Activated B cell treated with CpG ODN at 0.5 μM for 24 hours (primary cell): Measurements from ENCODE around the gene SANBR. TPM values are rescaled to one million over a fixed set of nuclear protein-coding genes. Genes with fewer than 3 reads are reported as not detected.

Experiments
- ATAC-seq: fragments of 200-7000 bp; cut with Tn5 transposase; one replicate; pipeline ENCODE4 v1.10.0; 2021; ENCODE audit warnings: low read depth, mild to moderate bottlenecking, moderate library complexity
- CTCF ChIA-PET: fragments of 350-600 bp; sonication (Branson Sonifier 250); formaldehyde crosslinking; loops from one replicate; lab custom pipeline; 2021; ENCODE audit warnings: antibody characterized with exemption; lab: Charles Lee
- POLR2A ChIA-PET: fragments of 350-600 bp; sonication (Branson Sonifier 250); formaldehyde crosslinking; loops from one replicate; lab custom pipeline; 2021; ENCODE audit warnings: antibody characterized with exemption; lab: Charles Lee
- DNase-seq: peaks from one replicate; pipeline ENCODE4 v3.0.0; 2022
- H3K27ac Mint-ChIP-seq: one replicate; pipeline ENCODE4 v1.8.0; 2020; ENCODE audit warnings: mixed read lengths
- H3K27me3 Mint-ChIP-seq: one replicate; pipeline ENCODE4 v1.8.0; 2021; ENCODE audit warnings: mixed read lengths
- H3K36me3 Mint-ChIP-seq: one replicate; pipeline ENCODE4 v1.8.0; 2021; ENCODE audit warnings: low read depth, mixed read lengths
- H3K4me1 Mint-ChIP-seq: one replicate; pipeline ENCODE4 v1.8.0; 2021; ENCODE audit warnings: mixed read lengths
- H3K4me3 Mint-ChIP-seq: one replicate; pipeline ENCODE4 v1.8.0; 2020; ENCODE audit warnings: mild to moderate bottlenecking, mixed read lengths
- H3K9me3 Mint-ChIP-seq: one replicate; pipeline ENCODE4 v1.8.0; 2020; ENCODE audit warnings: mixed read lengths
- CTCF ChIP-seq: fragments of 200-600 bp; IDR thresholded peaks from one replicate; pipeline ENCODE4 v1.8.0; 2022; ENCODE audit warnings: antibody characterized with exemption, mild to moderate bottlenecking
- intact Hi-C: fragments of 100-400 bp; cut with micrococcal nuclease; formaldehyde crosslinking; loops from one replicate; pipeline ENCODE4 v1.15.1; 2024
- total RNA-seq: library from RNA; stranded (reverse); gene quantifications from 2 replicates; pipeline ENCODE4 v1.2.3, GENCODE V29; 2022

Gene SANBR
- total RNA-seq, 1 donor from 2014 or later: 2.2 TPM

GRCh38 chr2:61100801-61101200 is 35.1 kb downstream of the SANBR start:
- ChIA-PET CTCF (no interaction called here), POLR2A (no interaction called here)
- Mint-ChIP-seq H3K27me3 (no peaks in the 10 kb centered on the region), H3K27ac (no peak overlapping the region), H3K4me3 (no peak overlapping the region), H3K36me3 (peaks cover 5% of the 10 kb centered on the region), H3K4me1 (no peaks in the 10 kb centered on the region), H3K9me3 (no peaks in the 10 kb centered on the region)
- TF ChIP-seq CTCF: no peak
- ATAC-seq (no peak), DNase-seq (no peak)
- intact Hi-C loops: no loop called here

GRCh38 chr2:61109291-61109690 is 43.6 kb downstream of the SANBR start:
- POLR2A ChIA-PET: no interaction called here
- H3K4me3 Mint-ChIP-seq: no peak overlapping the region
- no peak for ATAC-seq
- peaks cover 6% of the 10 kb centered on the region for H3K36me3 Mint-ChIP-seq
- H3K4me1 Mint-ChIP-seq: no peaks in the 10 kb centered on the region
- H3K27ac Mint-ChIP-seq: no peak overlapping the region
- CTCF ChIA-PET: no interaction called here
- intact Hi-C loops: no loop called here
- no peak for DNase-seq
- no peaks in the 10 kb centered on the region for H3K27me3 Mint-ChIP-seq
- TF ChIP-seq CTCF: no peak
- H3K9me3 Mint-ChIP-seq: no peaks in the 10 kb centered on the region

GRCh38 chr2:61111708-61112107 is 46.0 kb downstream of the SANBR start:
- no peak for DNase-seq
- Mint-ChIP-seq H3K9me3 (no peaks in the 10 kb centered on the region), H3K4me3 (no peak overlapping the region), H3K27me3 (no peaks in the 10 kb centered on the region), H3K36me3 (peaks cover 6% of the 10 kb centered on the region), H3K27ac (no peak overlapping the region), H3K4me1 (no peaks in the 10 kb centered on the region)
- intact Hi-C loops: no loop called here
- CTCF ChIA-PET: no interaction called here
- POLR2A ChIA-PET: no interaction called here
- no peak for ATAC-seq
- TF ChIP-seq CTCF: no peak

- no peak for DNase-seq
- intact Hi-C loops: no loop called here
- ChIA-PET CTCF (no interaction called here), POLR2A (interaction anchor here (0.6 kb wide), 1 partner anchor 38 kb away, joined by 3 read pairs; no protein-coding TSS in a partner anchor)
- peaks cover 6% of the 10 kb centered on the region for H3K36me3 Mint-ChIP-seq
- no peak for TF ChIP-seq CTCF
- H3K4me3 Mint-ChIP-seq: no peak overlapping the region
- H3K9me3 Mint-ChIP-seq: no peaks in the 10 kb centered on the region
- H3K4me1 Mint-ChIP-seq: peaks cover 3% of the 10 kb centered on the region
- no peaks in the 10 kb centered on the region for H3K27me3 Mint-ChIP-seq
- no peak for ATAC-seq
- no peak overlapping the region for H3K27ac Mint-ChIP-seq
Observed at GRCh38 chr2:61114147-61114546, 48.5 kb downstream of the SANBR start.

Other genes starting within 250 kb of the SANBR start
- gene REL, start 184.3 kb upstream of the SANBR start, total RNA-seq: 211 and 238 TPM in 2 replicates
- 14.4 and 17.8 TPM in 2 replicates for gene PEX13, start 48.2 kb upstream of the SANBR start, total RNA-seq
- 7.0 and 7.8 TPM in 2 replicates for gene PUS10, start 47.6 kb upstream of the SANBR start, total RNA-seq
- 6.0 and 7.6 TPM in 2 replicates for gene C2orf74, start 96.3 kb downstream of the SANBR start, total RNA-seq